ENCODE data around the gene GRIN3B.
A peak's percentile ranks its signal among the peaks of the same experiment; 100 is the strongest.

The GRIN3B gene

GRCh38 chr19:996051-996838, 4.0 kb upstream of the GRIN3B start:
- peak; percentile 61 to 67 for DNase-seq (ENCODE audit: low read depth in 2 of 2)
- TF ChIP-seq CTCF (IDR thresholded peaks at IDR 0.05; ENCODE audit: low read depth, low read length) = no peak
- peak overlapping the region; percentile 14 to 25 for H3K4me3 ChIP-seq (replicated peaks in 1 of 2; ENCODE audit: low read depth in 2 of 2, low read length in 2 of 2)

DNA sequence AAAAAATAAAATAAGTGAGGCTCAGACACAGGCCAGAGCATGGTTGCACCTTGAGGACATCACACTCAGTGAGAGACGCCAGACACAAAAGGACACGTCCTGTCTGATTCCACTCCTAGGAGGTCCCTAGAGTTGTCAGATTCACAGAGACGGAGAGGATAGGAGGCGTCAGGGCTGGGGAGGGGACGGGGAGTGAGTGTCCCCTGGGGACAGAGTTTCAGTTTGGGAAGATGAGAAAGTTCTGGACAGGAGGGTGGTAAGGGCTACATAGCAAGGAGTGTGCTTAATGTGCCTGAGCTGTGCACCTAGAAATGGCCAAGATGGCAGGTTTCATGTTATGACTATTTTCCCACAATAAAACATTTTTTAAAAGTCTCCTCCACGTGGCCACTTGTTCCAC, 2.2 kb upstream of the GRIN3B start:
- DNase-seq (ENCODE audit: low read depth in 2 of 2) = no peak
- H3K4me3 ChIP-seq (replicated peaks in 1 of 2; ENCODE audit: low read depth in 2 of 2, low read length in 2 of 2) = no peak overlapping the region
- no peak for TF ChIP-seq CTCF (IDR thresholded peaks at IDR 0.05; ENCODE audit: low read depth, low read length)

GRCh38 chr19:999379-999719, 870 bp upstream of the GRIN3B start:
- TF ChIP-seq CTCF (IDR thresholded peaks at IDR 0.05; ENCODE audit: low read depth, low read length) = no peak
- DNase-seq (ENCODE audit: low read depth in 2 of 2) = no peak
- H3K4me3 ChIP-seq (replicated peaks in 1 of 2; ENCODE audit: low read depth in 2 of 2, low read length in 2 of 2) = no peak overlapping the region

DNA sequence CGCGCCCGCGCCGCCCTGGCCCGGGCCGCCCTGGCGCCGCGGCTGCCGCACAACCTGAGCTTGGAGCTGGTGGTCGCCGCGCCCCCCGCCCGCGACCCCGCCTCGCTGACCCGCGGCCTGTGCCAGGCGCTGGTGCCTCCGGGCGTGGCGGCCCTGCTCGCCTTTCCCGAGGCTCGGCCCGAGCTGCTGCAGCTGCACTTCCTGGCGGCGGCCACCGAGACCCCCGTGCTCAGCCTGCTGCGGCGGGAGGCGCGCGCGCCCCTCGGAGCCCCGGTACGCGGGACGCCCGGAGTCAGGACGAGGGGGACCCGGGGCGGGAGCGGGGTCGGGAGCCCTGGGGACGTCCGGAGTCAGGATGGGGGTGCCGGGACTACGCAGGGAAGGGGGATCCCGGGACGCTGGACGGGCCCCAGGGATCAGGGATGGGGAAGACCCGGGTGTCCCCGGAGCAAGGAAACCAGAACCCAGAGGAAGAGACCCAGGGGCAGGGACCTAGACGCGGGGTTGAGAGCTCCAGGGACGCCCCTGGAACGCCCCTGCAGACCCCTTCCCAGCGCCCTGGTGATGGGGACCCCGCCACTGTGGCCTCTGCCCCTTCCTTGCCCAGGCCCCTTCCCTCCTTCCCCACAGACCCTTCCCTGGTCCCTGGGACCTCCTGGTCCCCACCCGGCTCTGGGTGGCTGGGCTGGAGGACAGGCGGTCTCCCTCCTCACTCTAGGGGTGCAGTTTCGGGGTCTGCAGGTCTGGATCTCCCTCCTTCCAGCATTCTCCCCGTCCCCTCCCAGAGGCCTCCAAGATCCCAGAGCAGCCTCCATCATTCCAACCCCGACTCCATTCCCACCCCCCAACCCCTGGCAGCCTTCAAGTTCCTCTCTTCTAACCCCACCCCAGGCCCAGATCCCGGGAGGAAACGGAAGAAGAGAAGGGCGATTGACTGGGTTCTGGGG, 645 bp downstream of the GRIN3B start:
- TF ChIP-seq CTCF (IDR thresholded peaks at IDR 0.05; ENCODE audit: low read depth, low read length) = no peak
- no peak for DNase-seq (ENCODE audit: low read depth in 2 of 2)
- H3K4me3 ChIP-seq (replicated peaks in 1 of 2; ENCODE audit: low read depth in 2 of 2, low read length in 2 of 2) = no peak overlapping the region

DNA sequence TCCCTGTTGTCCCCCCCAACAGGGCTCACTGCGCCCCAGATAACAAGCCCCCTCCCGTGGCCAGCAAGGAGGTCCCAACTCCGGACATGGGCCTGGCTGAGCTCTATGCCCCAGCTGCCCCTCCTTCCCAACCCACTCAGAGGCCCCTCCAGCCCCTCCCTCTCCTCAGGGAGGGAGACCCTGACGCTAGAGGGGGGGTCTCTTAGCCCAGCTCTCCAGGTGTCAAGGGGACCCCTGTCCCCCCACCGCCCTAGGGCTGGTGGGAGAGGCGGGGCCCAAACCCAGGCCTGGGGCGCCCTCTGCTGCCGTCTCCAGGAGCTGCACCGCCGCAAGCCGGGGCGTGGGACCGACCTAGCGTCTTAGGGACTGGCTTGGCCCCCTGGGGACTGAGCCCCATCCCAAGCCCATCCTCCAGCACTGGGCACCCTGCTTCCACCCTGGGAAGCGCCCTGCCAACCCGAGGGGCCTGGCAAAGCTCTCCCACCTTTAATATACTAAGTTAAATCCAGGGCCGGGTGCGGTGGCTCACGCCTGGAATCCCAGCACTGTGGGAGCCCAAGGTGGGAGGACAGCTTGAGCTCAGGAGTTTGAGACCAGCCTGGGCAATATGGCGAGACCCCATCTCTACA, 1.4 kb downstream of the GRIN3B start:
- peak; percentile 87 for TF ChIP-seq CTCF (IDR thresholded peaks at IDR 0.05; ENCODE audit: low read depth, low read length)
- H3K4me3 ChIP-seq (replicated peaks in 1 of 2; ENCODE audit: low read depth in 2 of 2, low read length in 2 of 2) = no peak overlapping the region
- peak in 1 of 2 donors; percentile 38 for DNase-seq (ENCODE audit: low read depth in 2 of 2)

DNA sequence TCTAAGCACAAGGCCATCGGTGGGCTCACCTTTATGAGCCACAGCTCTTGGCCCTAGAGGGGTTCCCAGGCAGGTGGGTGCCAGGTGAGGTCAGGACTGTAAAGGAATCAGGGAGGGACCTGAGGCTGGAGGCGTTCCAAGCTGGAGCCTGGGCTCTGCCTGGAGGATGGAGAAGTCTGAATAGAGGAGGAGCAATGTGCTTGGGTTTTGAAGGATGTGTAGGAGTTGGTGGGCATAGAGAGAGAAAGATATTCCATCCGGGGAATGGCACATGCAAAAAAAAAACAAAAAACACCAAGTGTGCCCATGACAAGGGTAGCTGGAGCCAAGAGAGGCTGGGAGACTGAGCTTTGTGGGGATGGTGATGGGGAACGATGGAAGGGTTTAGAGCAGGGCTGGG, 2.4 kb downstream of the GRIN3B start:
- H3K4me3 ChIP-seq (replicated peaks in 1 of 2; ENCODE audit: low read depth in 2 of 2, low read length in 2 of 2) = no peak overlapping the region
- TF ChIP-seq CTCF (IDR thresholded peaks at IDR 0.05; ENCODE audit: low read depth, low read length) = no peak
- no peak for DNase-seq (ENCODE audit: low read depth in 2 of 2)
